GM13976 (cell line): ENCODE measurements around the gene GRK5.

Experiments used
- DNase-seq: peaks from one replicate; pipeline ENCODE4 v3.0.0; 2012; ENCODE audit warnings: low spot score
- in situ Hi-C: fragments of 300-500 bp; cut with MboI; formaldehyde crosslinking; loops from one replicate; pipeline ENCODE4 v1.12.0; 2022; ENCODE audit warnings: low sequenced_read_pairs, mixed read lengths, inconsistent platforms; ENCODE audit not compliant: unreplicated experiment
- TF ChIP-seq, protein P1 (sequence below): IDR thresholded peaks from 2 replicates; pipeline ENCODE4 v1.5.1; 2012; ENCODE audit warnings: borderline replicate concordance, mild to moderate bottlenecking; ENCODE audit not compliant: insufficient read depth; ENCODE audit errors: extremely low read depth, missing control alignments, control extremely low read depth

The GRK5 gene

DNA sequence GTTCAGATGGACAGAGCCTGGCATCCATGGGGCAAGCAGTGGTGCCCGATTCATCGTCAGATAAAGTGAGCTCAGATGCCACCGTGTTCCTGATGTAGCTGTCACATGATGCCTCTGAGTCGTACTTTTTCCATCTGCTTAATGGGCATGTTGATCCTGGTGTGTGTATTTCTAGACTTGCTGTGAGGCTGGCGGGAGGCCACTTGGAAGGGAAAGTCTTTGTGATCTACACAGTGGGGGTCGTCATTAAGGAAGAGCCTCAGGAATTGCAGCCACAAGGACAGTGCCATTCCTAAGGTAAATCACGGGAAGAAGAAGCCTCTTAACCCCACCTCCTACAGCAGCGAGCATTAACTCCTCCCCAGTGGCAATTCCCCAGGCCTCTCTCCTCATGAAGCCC is 272.2 kb downstream of the GRK5 start:
- TF ChIP-seq, protein P1, sequence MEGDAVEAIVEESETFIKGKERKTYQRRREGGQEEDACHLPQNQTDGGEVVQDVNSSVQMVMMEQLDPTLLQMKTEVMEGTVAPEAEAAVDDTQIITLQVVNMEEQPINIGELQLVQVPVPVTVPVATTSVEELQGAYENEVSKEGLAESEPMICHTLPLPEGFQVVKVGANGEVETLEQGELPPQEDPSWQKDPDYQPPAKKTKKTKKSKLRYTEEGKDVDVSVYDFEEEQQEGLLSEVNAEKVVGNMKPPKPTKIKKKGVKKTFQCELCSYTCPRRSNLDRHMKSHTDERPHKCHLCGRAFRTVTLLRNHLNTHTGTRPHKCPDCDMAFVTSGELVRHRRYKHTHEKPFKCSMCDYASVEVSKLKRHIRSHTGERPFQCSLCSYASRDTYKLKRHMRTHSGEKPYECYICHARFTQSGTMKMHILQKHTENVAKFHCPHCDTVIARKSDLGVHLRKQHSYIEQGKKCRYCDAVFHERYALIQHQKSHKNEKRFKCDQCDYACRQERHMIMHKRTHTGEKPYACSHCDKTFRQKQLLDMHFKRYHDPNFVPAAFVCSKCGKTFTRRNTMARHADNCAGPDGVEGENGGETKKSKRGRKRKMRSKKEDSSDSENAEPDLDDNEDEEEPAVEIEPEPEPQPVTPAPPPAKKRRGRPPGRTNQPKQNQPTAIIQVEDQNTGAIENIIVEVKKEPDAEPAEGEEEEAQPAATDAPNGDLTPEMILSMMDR, result no peak
- no peak for DNase-seq
- in situ Hi-C loops, result no loop called here

DNA sequence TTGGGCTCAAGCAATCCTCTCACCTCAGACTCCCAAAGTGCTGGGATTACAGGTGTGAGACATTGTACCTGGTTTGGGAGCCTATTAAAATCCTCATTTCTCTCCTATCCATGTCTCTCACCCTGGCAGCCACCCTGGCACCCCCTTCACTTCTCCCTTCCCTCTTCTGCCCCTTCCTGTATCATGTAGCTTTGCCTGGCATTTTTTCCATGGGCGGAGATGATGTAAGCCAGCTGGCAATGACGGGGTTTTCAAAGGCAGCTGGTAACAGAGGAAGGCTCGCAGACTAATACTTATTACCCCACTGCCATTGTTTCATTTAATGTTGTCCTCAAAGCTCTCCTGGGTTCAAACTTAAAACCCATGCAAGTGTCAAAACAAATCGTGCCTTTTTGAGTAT is 273.3 kb downstream of the GRK5 start:
- in situ Hi-C loops, result no loop called here
- no peak for DNase-seq
- TF ChIP-seq, protein P1, result no peak

DNA sequence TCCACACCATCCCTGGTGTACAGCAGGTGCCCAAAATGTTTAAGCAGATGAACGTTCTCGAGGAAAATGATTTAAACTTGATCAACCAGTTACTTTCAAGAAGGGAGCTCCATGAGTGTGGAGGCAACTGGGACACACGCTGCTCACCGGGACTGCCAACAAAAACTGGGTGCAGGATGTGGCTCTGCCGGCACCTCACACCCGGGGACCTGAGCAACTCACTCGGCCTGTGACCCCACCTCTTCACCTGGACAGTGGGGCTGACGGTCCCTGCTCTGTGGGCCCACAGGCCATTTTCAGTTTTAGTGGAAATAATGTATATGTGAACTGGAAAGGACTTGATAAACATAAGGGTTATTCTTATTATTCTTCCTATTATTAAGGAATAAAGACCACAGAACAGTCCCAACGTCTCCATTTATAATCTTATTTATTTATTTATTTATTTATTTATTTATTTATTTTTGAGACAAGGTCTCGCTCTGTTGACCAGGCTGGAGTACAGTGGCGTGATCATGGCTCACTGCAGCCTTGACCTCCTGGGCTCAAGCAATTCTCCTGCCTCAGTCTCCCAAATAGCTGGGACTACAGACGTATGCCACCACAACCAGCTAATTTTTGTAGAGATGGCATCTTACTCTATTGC is 274.5 kb downstream of the GRK5 start:
- DNase-seq, result no peak
- TF ChIP-seq, protein P1, result no peak
- in situ Hi-C loops, result no loop called here

DNA sequence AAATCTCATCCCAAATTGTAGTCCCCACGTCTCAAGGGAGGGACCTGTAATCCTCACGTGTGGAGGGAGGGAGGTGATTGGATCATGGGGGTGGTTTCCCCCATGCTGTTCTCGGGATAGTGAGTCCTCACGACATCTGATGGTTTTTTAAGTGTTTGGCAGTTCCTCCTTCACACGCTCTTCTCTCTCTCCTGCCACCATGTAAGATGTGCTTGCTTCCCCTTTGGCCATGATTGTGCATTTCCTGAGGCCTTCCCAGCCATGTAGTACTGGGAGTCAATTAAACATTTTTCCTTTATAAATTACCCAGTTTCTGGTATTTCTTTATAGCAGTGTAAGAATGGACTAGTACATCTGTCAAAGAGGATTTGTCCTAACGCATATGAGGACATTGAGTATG is 275.6 kb downstream of the GRK5 start:
- in situ Hi-C loops, result no loop called here
- TF ChIP-seq, protein P1, result no peak
- DNase-seq, result no peak

DNA sequence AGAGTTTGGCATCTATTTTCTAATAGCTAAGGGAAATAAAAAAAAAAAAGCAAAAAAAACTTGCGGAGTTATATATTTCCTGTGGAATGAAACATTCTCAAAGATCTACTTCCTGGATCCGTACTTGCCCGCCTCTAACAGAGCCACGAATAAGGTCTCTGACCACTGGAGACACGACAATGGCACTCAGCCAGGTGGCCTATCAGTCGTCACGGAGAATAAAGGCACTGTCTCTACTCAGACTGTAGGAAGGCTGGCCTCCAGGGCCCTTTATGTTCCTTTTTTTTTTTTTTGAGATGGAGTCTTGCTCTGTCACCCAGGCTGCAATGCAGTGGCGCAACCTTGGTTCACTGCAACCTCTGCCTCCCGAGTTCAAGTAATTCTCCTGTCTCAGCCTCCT is 276.5 kb downstream of the GRK5 start:
- in situ Hi-C loops, result no loop called here
- TF ChIP-seq, protein P1, result no peak
- no peak for DNase-seq

DNA sequence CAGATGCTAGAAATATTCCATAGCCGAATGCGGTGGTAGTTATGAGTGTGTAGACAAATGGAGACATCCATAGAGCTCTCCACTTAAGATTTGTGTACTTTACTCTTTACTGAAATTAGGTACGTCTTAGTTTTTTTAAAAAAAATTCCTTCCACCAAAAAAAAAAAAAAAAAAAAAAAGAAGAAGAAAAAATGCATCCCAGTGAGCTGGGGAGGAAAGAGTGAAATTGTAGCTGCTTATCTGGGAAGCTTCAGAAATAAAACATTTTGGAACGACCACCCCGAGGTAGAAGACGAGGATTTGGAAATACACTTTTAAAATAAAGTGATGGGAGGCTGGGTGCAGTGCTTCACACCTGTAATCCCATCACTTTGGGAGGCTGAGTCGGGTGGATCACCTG is 281.3 kb downstream of the GRK5 start:
- in situ Hi-C loops, result no loop called here
- TF ChIP-seq, protein P1, result no peak

More for the DNA sequence above, 281.3 kb downstream of the GRK5 start:
- no peak for DNase-seq
